Measurements from ENCODE around the gene ATP1B3. TPM values are rescaled to one million over a fixed set of nuclear protein-coding genes. Genes with fewer than 3 reads are reported as not detected.

Gene ATP1B3
- total and polyA plus RNA-seq, 2 of the 13 experiments (the other 11 are each of a cell fraction or from before 2014, with no cell fraction given), result 84.3 to 93.6 TPM

- TF ChIP-seq ZNF281 (CRISPR knock-in tag; IDR thresholded peaks at IDR 0.05; ENCODE audit: borderline replicate concordance) (no peak), HNRNPLL (IDR thresholded peaks at IDR 0.05; ENCODE audit: low read depth, low read length, poor library complexity, severe bottlenecking) (no peak)
Measured at GRCh38 chr3:141860086-141860669, 16.3 kb upstream of the ATP1B3 start (continued).

GRCh38 chr3:141860766-141861513 is 15.5 kb upstream of the ATP1B3 start:
- TF ChIP-seq CEBPB (IDR thresholded peaks at IDR 0.05; ENCODE audit: borderline replicate concordance, low read depth, low read length) (peak; percentile 48; the same call in 1 of the 2 replicates), CSRNP1 (CRISPR knock-in tag; IDR thresholded peaks at IDR 0.05) (no peak)
- FAIRE-seq (no peak), ATAC-seq (peak; percentile 44), DNase-seq (ENCODE audit: low spot score) (no peak)
- H2AFZ ChIP-seq (ENCODE audit: low read length), result no peak overlapping the region
- no peak overlapping the region for H3K4me3 ChIP-seq (replicated peaks in 1 of 3; ENCODE audit: insufficient read depth in 1 of 3, low read depth in 2 of 3, low read length in 3 of 3)
- no peaks in the 10 kb centered on the region for H3K9me3 ChIP-seq (ENCODE audit: low read length)
- H4K20me1 ChIP-seq (ENCODE audit: insufficient read depth, low read length), result no peaks in the 10 kb centered on the region
- 0 out of 5 replicates have a peak, but pooled peaks cover 0 to 6% of the 10 kb centered on the region in 2 experiments for H3K27me3 ChIP-seq (ENCODE audit: control insufficient read depth in 1 of 2, insufficient read depth in 2 of 2, low read length in 2 of 2)
- peak overlapping the region; percentile 53 for H3K4me2 ChIP-seq (ENCODE audit: low read depth, low read length)
- 6% methylated on average over 8 of the region's 8 CpGs for WGBS (ENCODE audit: low lambda C conversion rate)
- peaks cover 26% of the 10 kb centered on the region for H3K4me1 ChIP-seq (ENCODE audit: insufficient read depth, low read length)
- no peak overlapping the region for H3K9ac ChIP-seq (ENCODE audit: insufficient read depth, low read depth, low read length)
- intact Hi-C loops (cut with micrococcal nuclease; ENCODE audit: unreplicated experiment) (no loop called here), in situ Hi-C loops (cut with HindIII; ENCODE audit: extremely low pct_ligation_motif_present, low pct_unique_long_range_greater_than_20kb) (no loop called here)
- H3K27ac ChIP-seq (ENCODE audit: extremely low read length, insufficient read depth, low read length), result no peak overlapping the region
- H3K36me3 ChIP-seq (replicated peaks in 1 of 2; ENCODE audit: control insufficient read depth in 1 of 2, insufficient read depth in 2 of 2, low read length in 2 of 2), result no peaks in the 10 kb centered on the region
- CTCF ChIA-PET (ENCODE audit: low intra/inter-chr PET ratio, low total read pairs), result no interaction called here
- POLR2A ChIA-PET, result no interaction called here
- BruUV-seq (replicated peaks), result no TSS peak
- no peaks in the 10 kb centered on the region for H3K79me2 ChIP-seq (ENCODE audit: insufficient read depth, low read length)

Data from HepG2 (cell line).